CMK (cell line): ENCODE results near the gene MBTPS1.
"Not testable (repeated sequence)": the region's sequence is repeated elsewhere in the genome, so short reads cannot be mapped to it uniquely, and the experiment has no call there.

ENCODE experiments used
- DNase-seq: peaks from one replicate; pipeline ENCODE4 v3.0.0-alpha.2; 2010; ENCODE audit warnings: low read depth

Gene MBTPS1

GRCh38 chr16:84137287-84137686 is 20.5 kb upstream of the MBTPS1 start:
- DNase-seq = no peak

GRCh38 chr16:84136331-84137125 is 19.8 kb upstream of the MBTPS1 start:
- no peak for DNase-seq

GRCh38 chr16:84132527-84133285 is 16.0 kb upstream of the MBTPS1 start:
- DNase-seq = no peak

- no peak for DNase-seq
Measured at GRCh38 chr16:84131117-84131516, 14.4 kb upstream of the MBTPS1 start.

GRCh38 chr16:84124257-84125073 is 7.7 kb upstream of the MBTPS1 start:
- no peak for DNase-seq

- no peak for DNase-seq
Measured at GRCh38 chr16:84121007-84121406, 4.3 kb upstream of the MBTPS1 start.

GRCh38 chr16:84120023-84120422 is 3.3 kb upstream of the MBTPS1 start:
- no peak for DNase-seq

- DNase-seq = no peak
Measured at GRCh38 chr16:84119368-84119767, 2.6 kb upstream of the MBTPS1 start.

GRCh38 chr16:84118315-84118714 is 1.6 kb upstream of the MBTPS1 start:
- DNase-seq = not testable (repeated sequence)

GRCh38 chr16:84117494-84117843 is 727 bp upstream of the MBTPS1 start:
- peak; percentile 20 for DNase-seq

GRCh38 chr16:84115919-84116719 is 623 bp downstream of the MBTPS1 start:
- DNase-seq = peak; percentile 20

- DNase-seq = not testable (repeated sequence)
Measured at GRCh38 chr16:84111949-84112348, 4.8 kb downstream of the MBTPS1 start.

- DNase-seq = no peak
Measured at GRCh38 chr16:84111525-84111924, 5.2 kb downstream of the MBTPS1 start.

GRCh38 chr16:84110527-84110926 is 6.2 kb downstream of the MBTPS1 start:
- DNase-seq = no peak

- DNase-seq = no peak
Measured at GRCh38 chr16:84109598-84110335, 7.0 kb downstream of the MBTPS1 start.

- DNase-seq = no peak
Measured at GRCh38 chr16:84107921-84108320, 8.8 kb downstream of the MBTPS1 start.

GRCh38 chr16:84105948-84106740 is 10.6 kb downstream of the MBTPS1 start:
- no peak for DNase-seq

GRCh38 chr16:84105301-84105815 is 11.4 kb downstream of the MBTPS1 start:
- DNase-seq = no peak

GRCh38 chr16:84104231-84104630 is 12.5 kb downstream of the MBTPS1 start:
- no peak for DNase-seq

GRCh38 chr16:84103678-84104077 is 13.1 kb downstream of the MBTPS1 start:
- no peak for DNase-seq
